DMS 273 (cell line): ENCODE measurements around the gene GRPR.
"Not testable (repeated sequence)": the region's sequence is repeated elsewhere in the genome, so short reads cannot be mapped to it uniquely, and the experiment has no call there.

ENCODE experiments used
- DNase-seq: peaks from one replicate; lab custom pipeline; 2025; ENCODE audit not compliant: unreplicated experiment; lab: John Stamatoyannopoulos, UW

Gene GRPR

GRCh38 chrX:16175329-16176061 lies 52.1 kb downstream of the GRPR start:
- no peak for DNase-seq

- no peak for DNase-seq
Observed at GRCh38 chrX:16177260-16177659, 53.9 kb downstream of the GRPR start.

- DNase-seq: not testable (repeated sequence)
Observed at GRCh38 chrX:16183843-16184242, 60.5 kb downstream of the GRPR start.

- DNase-seq: no peak
Observed at GRCh38 chrX:16185725-16186136, 62.4 kb downstream of the GRPR start.

GRCh38 chrX:16186380-16187007 lies 63.1 kb downstream of the GRPR start:
- no peak for DNase-seq

GRCh38 chrX:16187024-16187760 lies 63.8 kb downstream of the GRPR start:
- no peak for DNase-seq

GRCh38 chrX:16188687-16189086 lies 65.3 kb downstream of the GRPR start:
- DNase-seq: no peak

- DNase-seq: no peak
Observed at GRCh38 chrX:16191605-16192004, 68.2 kb downstream of the GRPR start.

GRCh38 chrX:16196829-16197228 lies 73.5 kb downstream of the GRPR start:
- no peak for DNase-seq

- DNase-seq: no peak
Observed at GRCh38 chrX:16199343-16199742, 76.0 kb downstream of the GRPR start.

GRCh38 chrX:16202943-16203342 lies 79.6 kb downstream of the GRPR start:
- no peak for DNase-seq
